HG03097 (cell line): Measurements from ENCODE around the gene ABCG1.
A peak's percentile ranks its signal among the peaks of the same experiment; 100 is the strongest.

Experiments used
- ATAC-seq: cut with Tn5 transposase; IDR thresholded peaks from one replicate; pipeline ENCODE4 v1.9.1; 2021; ENCODE audit not compliant: unreplicated experiment, low FRiP score

ABCG1 gene

GRCh38 chr21:42214081-42214750 is 4.7 kb upstream of the ABCG1 start:
- no peak for ATAC-seq

DNA sequence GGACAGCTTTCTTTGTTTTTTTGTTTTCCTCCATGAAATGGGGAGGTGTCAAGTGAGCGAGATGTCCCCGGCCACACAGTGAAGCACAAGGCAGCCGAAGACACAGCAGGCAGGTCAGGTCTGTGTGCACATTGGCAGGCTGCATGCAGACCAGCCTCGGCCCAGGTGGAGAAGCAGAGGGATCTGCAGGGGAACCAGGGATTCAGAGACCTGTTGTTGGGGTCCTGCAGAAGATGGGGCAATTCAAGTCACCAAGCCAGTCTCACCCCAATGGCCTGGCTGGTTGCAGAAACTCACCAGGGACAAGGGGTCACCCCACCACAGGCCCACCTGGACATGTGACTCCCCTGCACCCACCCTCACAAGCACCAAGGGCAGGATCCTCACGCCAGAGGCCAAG is 4.0 kb upstream of the ABCG1 start:
- no peak for ATAC-seq

- no peak for ATAC-seq
Observed at GRCh38 chr21:42215942-42216725, 2.8 kb upstream of the ABCG1 start.

GRCh38 chr21:42216726-42217572 is 2.0 kb upstream of the ABCG1 start:
- ATAC-seq = no peak

DNA sequence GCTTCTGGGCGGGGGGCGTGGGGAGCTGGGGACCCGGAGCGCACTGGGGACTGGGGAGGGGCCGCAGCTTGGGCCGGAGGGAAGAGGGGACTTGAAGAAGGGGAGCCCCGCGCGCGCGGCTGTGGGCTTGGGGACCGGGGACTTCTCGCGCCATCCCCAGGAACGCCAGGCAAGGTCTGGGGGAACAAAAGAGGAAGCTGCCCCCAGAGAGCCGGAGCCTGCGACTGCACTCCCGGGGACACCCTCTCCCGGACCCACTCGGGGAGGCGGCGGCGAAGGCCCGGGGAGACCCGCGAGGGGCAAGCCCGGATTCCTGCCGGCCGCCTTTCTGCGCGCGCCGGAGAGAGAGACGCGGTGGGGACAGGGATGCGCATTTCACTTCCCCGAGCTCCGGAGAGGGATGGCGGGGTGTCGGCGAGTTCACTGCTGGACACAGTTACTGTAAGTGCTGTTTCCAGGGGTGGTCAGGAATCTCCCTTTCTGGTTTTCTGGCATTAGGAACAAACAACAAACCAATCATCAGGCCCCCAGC is 732 bp downstream of the ABCG1 start:
- ATAC-seq = no peak

DNA sequence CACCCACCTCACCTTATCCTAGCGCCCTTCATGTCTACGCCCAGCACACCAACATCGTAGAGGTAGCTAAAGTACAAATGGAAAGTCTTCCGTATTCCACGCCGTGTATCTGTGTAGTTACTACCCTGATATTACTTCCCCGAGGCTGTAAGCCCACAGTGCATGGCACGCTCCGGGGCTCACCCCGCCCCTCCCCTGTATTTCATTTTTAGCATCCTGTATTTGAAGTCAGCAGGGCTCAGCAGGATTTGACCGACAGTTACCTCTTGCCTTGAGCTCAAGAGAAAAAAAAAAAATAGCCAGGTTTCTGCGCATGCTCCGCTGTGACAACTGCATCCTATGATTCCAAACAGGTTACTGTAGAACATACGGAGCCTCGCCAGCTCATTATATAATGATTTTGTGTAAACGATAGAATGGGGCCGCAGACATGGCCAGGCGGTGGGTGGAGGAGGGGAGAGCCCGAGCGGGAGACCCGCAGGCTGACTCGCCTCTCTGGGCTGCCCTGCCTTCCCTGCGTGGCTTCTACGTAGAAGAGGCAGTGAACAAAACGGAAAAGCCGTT is 1.3 kb downstream of the ABCG1 start:
- ATAC-seq = no peak

DNA sequence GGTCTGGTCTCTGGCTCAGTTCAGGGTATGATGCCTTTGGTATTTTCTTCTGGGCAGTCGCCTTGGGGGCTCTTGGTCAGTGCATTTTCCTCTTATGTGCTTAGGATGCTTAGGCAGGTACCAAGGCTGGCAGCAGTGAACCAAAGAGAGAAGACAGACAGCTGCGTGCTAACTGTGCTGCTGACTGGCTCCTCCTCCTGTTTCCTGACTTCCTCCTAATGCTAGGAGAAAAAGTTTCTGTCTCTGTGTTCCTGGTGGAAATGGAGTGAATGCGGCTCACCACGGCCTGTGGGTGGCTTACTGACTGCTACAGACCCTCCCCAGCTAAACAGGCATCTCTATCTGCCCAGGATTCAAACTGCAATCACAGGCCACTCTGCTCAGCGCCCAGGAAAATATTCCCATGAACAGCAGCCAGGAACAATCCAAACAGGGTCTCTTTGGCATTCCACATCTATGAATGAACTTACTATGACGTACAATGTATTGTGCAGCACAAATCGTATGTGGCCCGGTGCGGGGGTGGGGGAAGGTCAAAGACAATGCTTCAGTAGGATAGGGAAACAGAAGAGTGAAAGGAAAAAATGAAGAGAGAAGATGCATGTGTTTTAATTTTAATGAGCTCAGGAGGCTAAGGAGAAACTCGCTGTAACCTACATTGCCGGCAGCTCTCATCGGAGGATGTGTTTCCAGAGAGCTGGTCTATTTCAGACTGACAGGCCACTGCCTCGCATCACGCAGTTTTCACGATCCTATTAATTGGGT is 2.8 kb downstream of the ABCG1 start:
- no peak for ATAC-seq

GRCh38 chr21:42222386-42222785 is 3.4 kb downstream of the ABCG1 start:
- no peak for ATAC-seq

DNA sequence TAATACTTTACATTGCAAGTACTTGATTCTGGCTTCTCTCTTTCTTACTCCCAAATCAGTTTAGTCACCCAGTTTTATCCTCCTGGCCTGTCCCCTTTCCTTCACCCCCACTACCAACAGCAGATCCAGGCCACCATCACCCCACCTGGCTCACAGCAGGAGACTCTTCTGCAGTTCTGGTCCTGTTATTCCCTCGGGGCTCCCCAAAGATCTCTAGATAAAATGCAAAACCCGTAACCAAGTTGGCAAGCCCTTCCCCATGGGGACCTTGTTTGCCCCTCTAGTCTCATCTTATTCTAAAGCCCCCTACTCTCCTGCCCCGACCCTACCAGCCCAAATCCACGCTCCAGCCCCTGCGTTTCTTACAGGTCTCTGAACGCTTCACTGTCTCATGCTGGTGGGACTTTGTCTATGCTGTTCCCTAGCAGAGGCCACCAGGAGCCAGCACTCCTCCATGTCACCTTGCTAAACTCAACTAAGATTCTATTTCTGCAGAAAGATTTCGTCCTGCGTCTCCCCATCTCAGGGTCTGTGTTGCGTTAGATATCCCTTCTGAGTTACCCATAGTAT is 4.0 kb downstream of the ABCG1 start:
- no peak for ATAC-seq

- no peak for ATAC-seq
Observed at GRCh38 chr21:42223826-42224575, 5.1 kb downstream of the ABCG1 start.

- ATAC-seq = no peak
Observed at GRCh38 chr21:42225042-42225441, 6.1 kb downstream of the ABCG1 start.

DNA sequence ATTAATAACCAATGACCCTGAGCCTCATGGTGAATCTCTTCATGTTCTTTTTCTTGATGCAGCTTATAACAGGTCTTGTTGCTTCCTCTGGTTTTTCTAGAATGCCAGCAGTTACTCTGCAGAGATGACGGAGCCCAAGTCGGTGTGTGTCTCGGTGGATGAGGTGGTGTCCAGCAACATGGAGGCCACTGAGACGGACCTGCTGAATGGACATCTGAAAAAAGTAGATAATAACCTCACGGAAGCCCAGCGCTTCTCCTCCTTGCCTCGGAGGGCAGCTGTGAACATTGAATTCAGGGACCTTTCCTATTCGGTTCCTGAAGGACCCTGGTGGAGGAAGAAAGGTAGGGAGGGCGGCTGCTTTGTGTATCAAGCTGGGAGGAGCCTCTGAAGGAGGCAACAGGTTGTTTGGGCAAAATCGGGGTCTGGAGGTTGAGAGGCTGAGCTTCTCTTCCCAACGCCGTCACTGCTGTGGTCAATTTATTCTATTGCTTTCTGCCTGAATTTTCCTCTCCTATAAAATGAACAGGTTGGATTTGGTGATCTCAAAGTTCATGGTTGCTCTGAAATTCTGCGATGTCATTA is 6.7 kb downstream of the ABCG1 start:
- ATAC-seq = no peak

DNA sequence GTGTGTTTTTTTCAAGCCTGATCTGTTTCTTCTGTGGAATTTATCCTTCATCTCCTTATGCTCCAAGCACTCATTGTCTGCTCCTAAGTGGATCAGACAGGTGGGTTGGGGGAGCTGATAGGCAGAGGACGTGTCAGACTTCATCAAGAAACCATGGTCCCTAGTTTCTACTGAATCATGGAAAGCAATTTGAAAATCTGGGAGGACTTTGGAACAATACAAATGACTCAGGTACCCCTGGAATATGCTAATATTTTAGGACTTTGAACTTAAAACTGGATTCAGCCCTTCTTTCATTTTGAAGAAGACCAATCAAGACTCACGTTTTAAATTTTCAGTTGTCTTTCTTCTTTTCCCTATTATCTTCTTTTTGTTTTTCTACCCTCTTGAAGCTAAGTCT is 7.7 kb downstream of the ABCG1 start:
- ATAC-seq = no peak

DNA sequence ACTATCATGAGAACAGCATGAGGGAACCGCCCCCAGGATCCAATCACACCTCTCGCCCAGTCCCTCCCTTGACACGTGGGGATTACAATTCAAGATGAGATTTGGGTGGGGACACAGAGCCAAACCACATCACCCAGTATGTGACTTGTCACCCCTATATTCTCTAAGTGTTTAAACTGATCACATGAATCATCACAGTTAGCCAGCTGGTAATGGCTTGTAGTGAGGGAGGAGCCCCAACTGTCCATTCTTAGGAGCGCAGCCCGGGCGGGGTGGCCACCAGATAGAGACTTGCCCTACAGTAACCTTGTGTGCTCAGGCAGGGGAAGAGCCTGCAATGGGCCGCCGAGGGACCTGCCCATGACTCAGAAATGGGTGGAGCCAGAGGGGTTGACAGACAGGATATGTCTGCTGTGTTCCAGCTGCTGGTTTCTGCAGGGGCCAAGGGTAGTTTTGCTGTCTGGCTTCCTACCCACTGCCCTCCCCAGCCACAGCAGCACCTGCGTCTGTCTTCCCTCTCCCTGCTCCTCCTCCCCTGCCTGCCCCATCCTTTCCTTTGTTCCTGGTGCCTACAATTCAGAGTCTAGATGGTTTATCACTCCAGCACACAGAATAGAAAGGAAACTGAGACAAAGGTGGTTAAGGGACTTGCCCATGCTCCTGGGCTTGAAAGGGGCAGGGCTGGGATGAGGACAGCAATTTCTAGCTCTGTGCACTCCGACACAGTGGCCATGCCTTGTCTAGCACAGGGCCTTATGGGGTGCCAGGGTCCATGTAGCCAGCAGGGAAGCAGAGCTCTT is 9.2 kb downstream of the ABCG1 start:
- peak; percentile 78 for ATAC-seq

- ATAC-seq = no peak
Observed at GRCh38 chr21:42228709-42229220, 9.8 kb downstream of the ABCG1 start.

GRCh38 chr21:42229676-42230075 is 10.7 kb downstream of the ABCG1 start:
- no peak for ATAC-seq

DNA sequence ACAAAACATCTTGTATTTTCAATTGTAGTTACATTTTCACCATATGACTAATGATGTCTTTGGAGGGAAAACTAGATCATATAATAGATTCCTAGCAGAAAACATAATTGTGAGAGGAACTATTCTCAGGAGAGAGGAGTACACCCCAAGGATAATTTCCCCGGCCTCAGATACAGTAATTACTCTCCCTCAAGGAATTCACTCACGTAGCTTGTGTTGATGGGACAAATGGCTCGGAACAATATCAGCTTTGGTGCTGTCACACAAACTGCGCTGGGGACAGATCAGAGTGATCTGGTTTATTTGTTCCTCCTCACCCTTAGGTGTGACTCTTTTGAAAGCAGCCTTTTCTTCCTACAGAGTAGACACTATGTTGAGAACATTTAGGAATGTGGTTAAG is 11.2 kb downstream of the ABCG1 start:
- no peak for ATAC-seq

- no peak for ATAC-seq
Observed at GRCh38 chr21:42230636-42231035, 11.7 kb downstream of the ABCG1 start.
